Hematopoietic multipotent progenitor cell treated with erythropoietin and hydrocortisone succinate and interleukin-3 and kit ligand, for 17 days (in vitro differentiated cells): ENCODE data around the gene DTNB.

Source experiments
- DNase-seq: peaks from one replicate; pipeline ENCODE4 v3.0.0-alpha.2; 2015; ENCODE audit warnings: low spot score

Gene DTNB

GRCh38 chr2:25454824-25455611 is 218.4 kb downstream of the DTNB start:
- no peak for DNase-seq

GRCh38 chr2:25453199-25453905 is 220.0 kb downstream of the DTNB start:
- DNase-seq: no peak

GRCh38 chr2:25448808-25449207 is 224.6 kb downstream of the DTNB start:
- DNase-seq: no peak

GRCh38 chr2:25447018-25447417 is 226.4 kb downstream of the DTNB start:
- no peak for DNase-seq

GRCh38 chr2:25446122-25446521 is 227.3 kb downstream of the DTNB start:
- no peak for DNase-seq

- no peak for DNase-seq
These were observed 227.9 kb downstream of the DTNB start for GRCh38 chr2:25445464-25445863.

GRCh38 chr2:25444608-25445270 is 228.6 kb downstream of the DTNB start:
- DNase-seq: no peak

GRCh38 chr2:25443766-25444165 is 229.6 kb downstream of the DTNB start:
- no peak for DNase-seq

- no peak for DNase-seq
These were observed 232.0 kb downstream of the DTNB start for GRCh38 chr2:25441353-25441752.

GRCh38 chr2:25438793-25439192 is 234.6 kb downstream of the DTNB start:
- no peak for DNase-seq

GRCh38 chr2:25437881-25438662 is 235.3 kb downstream of the DTNB start:
- DNase-seq: no peak

GRCh38 chr2:25435421-25435820 is 238.0 kb downstream of the DTNB start:
- DNase-seq: no peak

- DNase-seq: no peak
These were observed 241.8 kb downstream of the DTNB start for GRCh38 chr2:25431604-25432003.

- DNase-seq: no peak
These were observed 242.8 kb downstream of the DTNB start for GRCh38 chr2:25430556-25430955.

- no peak for DNase-seq
These were observed 247.1 kb downstream of the DTNB start for GRCh38 chr2:25426326-25426725.

GRCh38 chr2:25424426-25425028 is 248.8 kb downstream of the DTNB start:
- DNase-seq: no peak

GRCh38 chr2:25421820-25422411 is 251.5 kb downstream of the DTNB start:
- DNase-seq: no peak

GRCh38 chr2:25421289-25421688 is 252.1 kb downstream of the DTNB start:
- DNase-seq: no peak

- no peak for DNase-seq
These were observed 252.5 kb downstream of the DTNB start for GRCh38 chr2:25420820-25421237.

GRCh38 chr2:25419678-25420242 is 253.6 kb downstream of the DTNB start:
- DNase-seq: no peak
